Bone marrow (tissue), 2 donors: ENCODE measurements around the gene LRRC71.
"Not testable (repeated sequence)": the region's sequence is repeated elsewhere in the genome, so short reads cannot be mapped to it uniquely, and the experiment has no call there.

Source experiments
- DNase-seq, 2 donors: peaks; one replicate each; lab custom pipeline; 2025; lab: John Stamatoyannopoulos, UW

LRRC71 gene

DNA sequence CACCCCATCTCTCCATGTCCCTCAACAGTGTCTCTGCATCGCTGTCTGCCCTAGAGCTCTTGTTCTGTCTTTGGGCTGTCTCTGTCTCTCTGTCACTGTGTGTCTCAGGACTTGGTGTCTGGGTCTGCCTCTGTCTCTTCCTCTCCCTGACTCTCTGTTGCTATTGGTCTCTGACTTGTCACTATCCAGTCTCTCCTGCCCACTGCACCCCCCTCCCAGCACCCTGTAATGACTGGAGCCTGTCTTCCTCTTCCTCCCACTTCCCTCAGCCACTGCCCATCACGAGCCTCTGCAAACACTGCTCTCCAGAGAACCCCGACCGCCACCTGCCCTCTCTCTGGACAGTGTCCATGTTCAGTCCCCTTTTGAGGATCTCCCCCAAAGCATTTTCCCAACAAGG lies 14.8 kb upstream of the LRRC71 start:
- DNase-seq: no peak

DNA sequence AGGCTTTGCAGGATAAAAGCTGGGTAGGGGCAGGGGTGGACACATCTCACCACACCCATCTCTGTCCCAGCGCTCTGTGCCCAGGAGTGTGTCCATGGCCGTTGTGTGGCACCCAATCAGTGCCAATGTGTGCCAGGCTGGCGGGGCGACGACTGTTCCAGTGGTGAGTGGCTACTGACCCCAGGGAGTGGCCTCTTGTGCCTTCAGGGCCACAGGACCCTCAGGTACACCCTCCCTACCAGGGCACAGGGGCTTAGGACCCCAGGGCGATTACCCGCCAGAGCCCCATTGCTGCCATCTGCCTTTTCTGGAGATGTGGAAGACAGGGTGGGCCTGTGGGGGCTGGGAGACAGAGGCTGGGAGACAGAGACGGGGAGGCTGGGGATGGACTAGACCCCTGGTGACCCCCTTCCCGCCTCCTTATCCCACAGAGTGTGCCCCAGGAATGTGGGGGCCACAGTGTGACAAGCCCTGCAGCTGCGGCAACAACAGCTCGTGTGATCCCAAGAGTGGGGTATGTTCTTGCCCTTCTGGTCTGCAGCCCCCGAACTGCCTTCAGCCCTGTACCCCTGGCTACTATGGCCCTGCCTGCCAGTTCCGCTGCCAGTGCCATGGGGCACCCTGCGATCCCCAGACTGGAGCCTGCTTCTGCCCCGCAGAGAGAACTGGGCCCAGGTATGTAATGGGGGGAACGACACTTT lies 14.1 kb upstream of the LRRC71 start:
- no peak for DNase-seq

DNA sequence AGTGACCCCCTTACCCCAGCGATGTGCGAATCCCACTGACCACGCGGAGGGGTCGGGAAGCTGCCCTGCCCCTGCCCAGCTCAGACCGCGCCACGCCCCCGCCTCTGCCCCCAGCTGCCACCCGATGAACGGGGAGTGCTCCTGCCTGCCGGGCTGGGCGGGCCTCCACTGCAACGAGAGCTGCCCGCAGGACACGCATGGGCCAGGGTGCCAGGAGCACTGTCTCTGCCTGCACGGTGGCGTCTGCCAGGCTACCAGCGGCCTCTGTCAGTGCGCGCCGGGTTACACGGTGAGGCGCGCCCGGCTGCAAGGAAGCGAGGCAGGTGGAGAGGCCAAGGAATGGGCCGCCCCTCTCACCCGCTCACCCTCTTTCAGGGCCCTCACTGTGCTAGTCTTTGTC lies 11.9 kb upstream of the LRRC71 start:
- DNase-seq: no peak

DNA sequence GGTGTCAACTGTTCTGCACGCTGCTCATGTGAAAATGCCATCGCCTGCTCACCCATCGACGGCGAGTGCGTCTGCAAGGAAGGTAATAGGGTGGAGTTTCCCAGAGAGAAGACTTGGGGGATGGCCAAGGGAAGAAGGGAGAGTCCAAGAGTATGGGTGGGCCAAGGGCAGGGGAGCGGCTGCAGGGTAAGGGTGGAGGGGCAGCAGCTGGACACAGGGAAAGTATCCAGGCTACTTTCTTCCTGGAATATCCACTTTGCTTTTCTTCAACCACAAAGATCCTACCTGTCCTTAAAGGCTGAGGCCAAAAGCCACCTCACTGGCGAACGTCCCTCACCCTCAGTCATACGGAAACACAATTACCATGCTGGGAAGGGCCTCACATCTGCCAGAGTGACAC lies 11.5 kb upstream of the LRRC71 start:
- DNase-seq: no peak

DNA sequence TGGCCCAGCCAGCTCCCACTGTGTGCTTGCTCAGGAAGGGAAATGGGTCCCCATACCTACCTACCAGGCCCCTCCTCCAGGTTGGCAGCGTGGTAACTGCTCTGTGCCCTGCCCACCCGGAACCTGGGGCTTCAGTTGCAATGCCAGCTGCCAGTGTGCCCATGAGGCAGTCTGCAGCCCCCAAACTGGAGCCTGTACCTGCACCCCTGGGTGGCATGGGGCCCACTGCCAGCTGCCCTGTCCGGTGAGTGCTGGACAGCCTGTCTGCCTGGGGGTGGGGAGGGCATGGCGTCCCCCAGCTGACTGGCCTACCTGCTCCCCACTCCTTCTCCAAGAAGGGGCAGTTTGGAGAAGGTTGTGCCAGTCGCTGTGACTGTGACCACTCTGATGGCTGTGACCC lies 10.8 kb upstream of the LRRC71 start:
- DNase-seq: no peak

DNA sequence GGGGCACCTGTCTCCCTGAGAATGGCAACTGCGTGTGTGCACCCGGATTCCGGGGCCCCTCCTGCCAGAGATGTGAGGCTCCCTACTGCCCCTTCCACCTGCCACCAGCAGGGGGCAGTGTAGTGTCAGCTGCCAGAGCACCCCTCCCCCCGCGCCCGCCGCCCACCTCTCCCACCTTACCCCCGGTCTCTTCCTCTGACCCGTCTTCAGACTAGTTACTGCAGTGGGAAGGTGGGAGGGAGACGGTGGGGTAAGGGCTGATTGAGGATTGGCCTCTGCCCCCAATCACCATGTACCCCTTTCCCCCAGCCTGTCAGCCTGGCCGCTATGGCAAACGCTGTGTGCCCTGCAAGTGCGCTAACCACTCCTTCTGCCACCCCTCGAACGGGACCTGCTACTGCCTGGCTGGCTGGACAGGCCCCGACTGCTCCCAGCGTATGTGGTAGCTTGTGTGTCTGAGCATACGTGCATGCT lies 10.1 kb upstream of the LRRC71 start:
- DNase-seq: peak in 1 of 2 donors; percentile 21

DNA sequence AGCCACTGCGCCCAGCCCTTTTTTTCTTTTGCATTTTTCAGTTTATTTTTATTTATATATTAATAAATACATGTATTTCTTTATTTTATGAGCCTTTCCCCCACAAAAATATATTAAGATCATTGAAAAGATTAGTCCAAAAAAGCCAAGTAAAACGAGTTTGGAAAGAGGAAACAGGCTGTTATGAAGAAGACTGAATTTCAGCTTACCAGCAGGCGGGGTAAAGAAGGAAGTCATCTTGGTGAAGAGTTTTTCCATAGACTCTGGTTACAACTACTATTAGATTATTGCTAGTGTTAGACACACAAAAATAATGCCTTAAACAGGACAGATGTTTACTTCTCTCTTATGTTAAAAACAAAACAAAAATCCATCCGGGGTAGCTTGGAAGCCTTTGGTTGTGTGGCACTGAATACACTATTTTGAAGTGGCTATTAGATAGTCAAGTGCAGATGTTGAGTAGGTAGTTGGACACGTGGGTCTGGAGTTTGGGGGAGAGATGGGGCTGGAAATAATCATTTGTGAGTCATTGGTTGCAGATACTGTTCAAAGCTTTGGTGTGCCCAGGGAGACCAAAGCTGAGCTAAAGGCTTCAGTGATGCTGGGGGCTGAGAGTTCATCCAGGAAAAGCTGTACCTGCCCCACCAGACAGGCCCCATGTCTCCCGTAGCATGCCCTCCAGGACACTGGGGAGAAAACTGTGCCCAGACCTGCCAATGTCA lies 8.7 kb upstream of the LRRC71 start:
- DNase-seq: peak in 1 of 2 donors; percentile 24

DNA sequence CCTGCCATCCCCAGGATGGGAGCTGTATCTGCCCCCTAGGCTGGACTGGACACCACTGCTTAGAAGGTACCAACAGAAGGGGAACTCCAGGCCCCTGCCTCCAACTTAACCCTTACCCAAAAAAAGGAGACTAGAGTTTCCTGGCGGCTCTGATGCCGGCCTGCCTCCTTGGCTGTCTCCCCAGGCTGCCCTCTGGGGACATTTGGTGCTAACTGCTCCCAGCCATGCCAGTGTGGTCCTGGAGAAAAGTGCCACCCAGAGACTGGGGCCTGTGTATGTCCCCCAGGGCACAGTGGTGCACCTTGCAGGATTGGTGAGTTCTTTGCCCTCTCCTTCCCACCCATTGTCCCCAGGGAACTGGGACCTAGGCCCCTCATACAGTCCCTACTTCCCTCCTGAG lies 8.1 kb upstream of the LRRC71 start:
- DNase-seq: no peak

DNA sequence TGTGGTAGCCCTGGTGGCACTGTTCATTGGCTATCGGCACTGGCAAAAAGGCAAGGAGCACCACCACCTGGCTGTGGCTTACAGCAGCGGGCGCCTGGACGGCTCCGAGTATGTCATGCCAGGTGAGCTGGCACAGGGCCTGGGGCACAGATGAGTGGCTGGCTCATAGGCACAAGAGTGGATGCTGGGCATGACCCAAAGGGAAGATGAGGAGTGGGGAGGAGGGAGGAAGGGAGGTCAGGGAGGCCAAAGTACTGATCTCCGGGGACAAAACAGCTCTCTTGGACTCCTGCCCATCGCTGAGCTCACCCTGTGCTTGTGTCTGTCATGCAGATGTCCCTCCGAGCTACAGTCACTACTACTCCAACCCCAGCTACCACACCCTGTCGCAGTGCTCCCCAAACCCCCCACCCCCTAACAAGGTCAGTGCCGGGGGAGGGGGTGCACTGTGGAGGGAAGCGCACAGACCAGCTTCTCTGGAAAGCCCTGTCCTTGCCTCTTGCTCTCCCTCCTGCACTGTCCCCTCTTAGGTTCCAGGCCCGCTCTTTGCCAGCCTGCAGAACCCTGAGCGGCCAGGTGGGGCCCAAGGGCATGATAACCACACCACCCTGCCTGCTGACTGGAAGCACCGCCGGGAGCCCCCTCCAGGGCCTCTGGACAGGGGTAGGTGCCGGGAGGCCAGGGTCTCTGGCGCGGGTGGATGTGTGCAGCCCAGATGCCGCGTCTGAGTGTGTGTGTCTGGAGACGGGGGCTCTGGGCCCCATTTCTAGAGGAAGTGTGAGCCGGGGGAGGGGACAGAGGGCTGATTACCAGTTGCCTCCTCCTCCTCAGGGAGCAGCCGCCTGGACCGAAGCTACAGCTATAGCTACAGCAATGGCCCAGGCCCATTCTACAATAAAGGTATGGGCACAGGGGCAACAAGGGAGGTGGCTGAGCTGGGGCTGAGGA lies 7.3 kb upstream of the LRRC71 start:
- no peak for DNase-seq

DNA sequence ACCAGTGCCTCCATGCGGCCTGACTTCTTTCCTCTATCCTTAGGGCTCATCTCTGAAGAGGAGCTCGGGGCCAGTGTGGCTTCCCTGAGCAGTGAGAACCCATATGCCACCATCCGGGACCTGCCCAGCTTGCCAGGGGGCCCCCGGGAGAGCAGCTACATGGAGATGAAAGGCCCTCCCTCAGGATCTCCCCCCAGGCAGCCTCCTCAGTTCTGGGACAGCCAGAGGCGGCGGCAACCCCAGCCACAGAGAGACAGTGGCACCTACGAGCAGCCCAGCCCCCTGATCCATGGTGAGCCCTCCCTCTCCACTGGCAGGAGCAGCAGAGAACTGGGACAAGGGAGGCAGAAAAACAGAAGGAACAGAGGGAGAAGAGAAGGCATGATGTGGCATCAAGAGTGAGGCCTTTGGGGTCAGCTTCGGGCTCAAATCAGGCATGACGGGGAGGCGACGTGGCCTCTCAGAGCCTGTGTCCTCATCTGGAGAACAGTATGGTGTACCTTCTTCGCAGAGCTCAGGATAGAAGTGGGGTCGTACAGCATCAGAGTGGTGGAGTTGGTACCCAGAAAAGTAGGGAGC lies 6.5 kb upstream of the LRRC71 start:
- DNase-seq: no peak

DNA sequence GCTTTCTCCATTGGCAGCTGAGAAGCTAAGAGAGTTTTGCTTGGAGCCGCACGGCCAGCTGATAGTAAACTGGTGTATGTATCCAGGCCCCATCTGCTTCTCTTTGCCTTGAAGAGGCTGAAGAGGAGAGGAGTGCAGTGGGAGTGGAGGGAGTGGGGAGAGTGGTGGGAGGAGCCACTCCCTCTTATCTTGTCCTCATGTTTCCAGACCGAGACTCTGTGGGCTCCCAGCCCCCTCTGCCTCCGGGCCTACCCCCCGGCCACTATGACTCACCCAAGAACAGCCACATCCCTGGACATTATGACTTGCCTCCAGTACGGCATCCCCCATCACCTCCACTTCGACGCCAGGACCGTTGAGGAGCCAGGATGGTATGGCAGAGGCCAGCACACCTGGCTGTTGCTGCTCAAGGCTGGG lies 6.0 kb upstream of the LRRC71 start:
- no peak for DNase-seq

DNA sequence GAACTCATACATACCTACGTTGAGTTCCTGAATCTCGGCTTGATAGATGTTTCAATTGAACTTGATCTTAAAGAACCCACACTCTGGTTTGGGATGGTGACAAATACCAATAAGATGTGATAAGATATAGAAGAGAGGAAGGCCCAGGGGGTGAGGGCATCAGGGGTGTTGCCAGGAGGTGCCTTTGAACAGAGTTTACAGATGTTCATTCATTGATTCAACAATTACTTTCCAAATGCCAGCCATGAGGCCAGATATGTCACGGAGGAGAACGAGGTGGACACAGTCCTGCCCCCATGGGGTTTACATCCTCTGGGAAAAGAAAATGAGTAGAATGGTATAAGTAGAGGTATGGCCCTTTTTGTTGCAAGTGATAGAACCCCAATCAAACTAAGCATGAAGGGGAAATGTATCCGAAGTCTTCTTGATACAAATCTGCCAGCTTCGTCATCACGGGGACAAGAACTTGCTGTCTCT lies 659 bp downstream of the LRRC71 start:
- no peak for DNase-seq

DNA sequence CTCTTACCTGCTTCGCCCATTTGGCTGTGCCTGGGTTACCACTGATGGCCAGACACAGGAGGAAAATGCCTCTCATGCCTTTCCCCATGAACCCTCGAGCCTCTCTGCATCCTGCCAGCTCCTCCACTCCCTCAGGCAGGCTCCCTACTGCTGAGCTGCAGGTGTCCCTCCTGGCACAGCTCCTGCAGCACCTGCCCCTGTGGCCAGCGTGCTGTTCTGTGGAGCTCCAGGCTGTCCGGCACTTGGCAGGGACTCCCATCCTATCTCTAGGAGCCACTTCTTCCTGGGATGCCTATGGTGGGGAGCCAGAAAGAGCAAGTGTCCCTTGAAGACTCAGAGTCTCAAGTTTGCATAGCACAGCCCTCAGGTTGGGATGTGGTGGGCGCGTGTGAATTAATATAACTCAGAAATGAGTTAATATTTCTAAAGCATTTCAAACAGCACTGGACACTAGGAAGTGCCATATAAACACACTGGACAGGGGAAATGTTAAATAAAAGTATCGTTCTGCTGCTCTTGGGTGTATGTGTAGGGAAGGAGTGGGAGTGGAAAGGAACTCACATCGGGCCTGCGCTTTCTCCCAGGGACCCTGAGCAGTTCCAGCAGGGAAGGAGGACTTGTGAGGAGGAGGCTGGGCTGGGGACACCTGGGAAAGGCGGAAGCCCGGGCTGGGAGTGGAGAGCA lies 2.7 kb downstream of the LRRC71 start:
- no peak for DNase-seq

DNA sequence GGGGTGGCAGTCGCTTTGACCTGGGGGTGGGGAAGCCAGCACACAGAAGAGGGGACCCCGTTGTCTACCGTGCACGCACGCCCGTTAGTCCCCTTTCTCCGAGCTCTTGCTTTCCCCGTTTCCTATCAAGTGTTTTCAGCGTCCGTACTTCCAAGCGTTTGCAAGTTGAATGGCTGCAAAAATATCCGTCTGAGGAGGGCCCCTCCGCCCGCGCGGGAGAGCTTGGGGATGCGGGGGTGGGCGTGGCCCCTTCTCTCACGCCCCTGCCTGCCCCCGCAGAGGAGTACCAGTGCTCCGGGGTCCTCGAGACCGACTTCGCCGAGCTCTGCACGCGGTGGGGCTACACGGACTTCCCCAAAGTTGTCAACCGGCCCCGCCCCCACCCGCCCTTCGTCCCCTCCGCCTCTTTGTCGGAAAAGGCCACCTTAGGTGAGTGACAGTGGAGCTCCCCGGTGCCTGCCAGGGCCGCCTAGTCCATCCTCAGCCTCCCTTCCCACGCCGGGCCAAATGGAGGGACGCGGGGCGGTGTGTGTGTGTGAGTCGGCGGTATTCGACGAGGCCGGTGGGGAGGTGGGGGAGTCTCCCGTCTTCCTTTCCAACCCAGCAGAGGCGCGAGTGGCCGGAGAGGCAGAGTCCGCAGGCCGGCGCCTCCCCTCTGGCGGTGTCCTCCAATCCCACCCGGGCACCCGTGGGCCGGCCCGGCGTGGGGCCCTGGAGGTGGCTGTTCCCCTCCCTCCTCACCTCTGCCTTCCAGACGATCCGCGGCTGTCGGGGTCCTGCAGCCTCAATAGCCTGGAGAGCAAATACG lies 3.4 kb downstream of the LRRC71 start:
- no peak for DNase-seq

DNA sequence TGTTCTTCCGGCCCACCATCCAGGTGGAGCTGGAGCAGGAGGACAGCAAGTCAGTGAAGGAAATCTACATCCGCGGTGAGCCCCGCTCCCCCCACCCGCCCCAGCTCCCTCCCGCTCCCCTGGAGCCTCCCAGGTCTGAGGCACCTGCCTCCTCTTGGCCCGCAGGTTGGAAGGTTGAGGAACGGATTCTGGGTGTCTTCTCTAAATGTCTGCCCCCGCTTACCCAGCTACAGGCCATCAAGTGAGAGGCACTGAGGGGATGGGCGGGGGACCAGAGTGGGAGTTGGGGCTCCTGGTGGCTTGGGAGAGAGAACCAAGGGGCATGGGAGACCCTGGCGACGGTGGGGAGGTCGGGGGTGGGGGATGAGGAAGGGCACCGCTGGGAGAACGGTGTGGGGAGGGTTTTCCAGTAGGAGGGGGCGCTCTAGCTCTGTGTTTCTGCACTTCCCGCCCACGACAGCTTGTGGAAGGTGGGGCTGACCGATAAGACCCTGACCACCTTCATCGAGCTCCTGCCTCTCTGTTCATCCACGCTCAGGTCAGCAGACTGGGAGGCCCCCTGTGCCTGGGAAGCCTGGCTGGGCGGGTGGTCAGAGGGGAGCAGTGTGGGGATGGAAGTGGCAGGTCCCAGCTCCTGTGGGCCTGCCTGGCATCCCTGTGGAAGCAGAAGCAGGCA lies 4.2 kb downstream of the LRRC71 start:
- no peak for DNase-seq

DNA sequence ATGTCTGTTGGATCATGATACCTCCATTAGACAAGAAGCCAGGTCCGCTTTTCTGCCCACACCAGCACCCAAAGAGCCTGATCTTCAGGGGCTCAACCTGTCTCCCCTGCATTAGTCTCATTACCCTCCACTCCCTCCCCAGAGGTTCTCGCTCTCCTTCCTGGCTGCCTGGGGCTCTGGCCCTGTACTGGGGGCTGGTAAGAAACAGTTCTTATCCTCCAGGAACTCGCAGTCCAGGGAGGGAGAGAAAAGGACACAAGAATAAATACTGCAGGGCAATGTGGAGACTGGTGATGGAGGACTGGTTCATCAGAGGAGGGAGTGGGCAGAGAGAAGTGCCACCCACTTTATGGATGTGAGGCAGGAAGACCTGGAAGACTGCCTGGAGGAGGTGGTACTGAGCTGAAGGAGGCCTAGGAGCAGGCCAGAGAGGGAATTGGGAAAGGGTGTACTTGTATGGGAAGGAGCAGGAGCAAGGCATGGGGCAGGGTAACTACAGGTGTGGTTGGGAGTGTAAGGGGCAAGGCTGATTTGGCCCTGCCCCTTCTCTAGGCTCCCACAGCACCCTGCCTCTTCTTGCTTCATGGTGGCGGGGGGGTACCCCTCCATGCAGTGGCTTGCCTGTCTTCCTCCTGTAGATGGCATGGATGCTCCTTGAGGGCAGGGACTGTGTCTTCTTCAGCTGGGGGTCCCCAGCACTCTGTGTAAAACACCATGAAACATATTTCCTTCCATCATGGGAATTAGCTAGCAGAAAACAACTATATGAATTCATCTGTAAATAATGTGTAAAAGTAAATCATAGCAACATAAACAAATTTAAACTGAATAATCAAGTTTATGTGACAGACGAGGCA lies 5.0 kb downstream of the LRRC71 start:
- no peak for DNase-seq

DNA sequence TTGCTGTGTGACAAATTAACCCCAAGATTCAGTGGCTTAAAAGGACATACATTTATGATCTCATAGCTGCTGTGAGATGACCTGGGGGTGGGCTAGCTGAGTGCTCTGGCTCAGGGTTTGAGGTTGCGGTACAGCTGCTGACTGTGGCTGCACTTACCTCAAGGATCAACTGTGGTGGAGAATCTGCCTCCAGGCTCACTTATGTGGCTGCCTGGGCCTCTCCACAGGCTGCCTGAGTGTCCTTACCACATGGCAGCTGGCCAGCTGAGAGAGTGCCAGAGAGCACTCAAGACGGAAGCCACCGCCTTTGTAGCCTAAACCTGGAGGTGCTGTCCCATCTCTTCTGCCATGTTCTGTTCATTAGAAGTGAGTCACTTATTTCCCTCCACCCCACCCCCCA lies 5.7 kb downstream of the LRRC71 start:
- peak; percentile 9 to 73 for DNase-seq

DNA sequence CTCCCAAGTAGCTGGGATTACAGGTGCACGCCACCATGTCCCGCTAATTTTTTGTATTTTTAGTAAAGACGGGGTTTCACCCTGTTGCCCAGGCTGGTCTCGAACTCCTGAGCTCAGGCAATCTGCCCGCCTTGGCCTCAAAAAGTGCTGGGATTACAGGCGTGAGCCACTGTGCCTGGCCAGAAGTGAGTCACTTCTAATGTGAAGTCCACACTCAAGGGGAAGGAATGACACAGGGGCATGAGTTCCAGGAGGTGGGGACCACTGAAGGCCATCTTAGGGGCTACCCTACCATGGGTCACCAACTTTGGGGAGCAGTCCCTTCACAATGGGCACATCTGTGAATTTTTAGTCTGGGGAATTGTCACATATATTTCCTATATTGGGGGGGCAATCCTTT lies 6.3 kb downstream of the LRRC71 start:
- not testable (repeated sequence) for DNase-seq
